Esophagus squamous epithelium (tissue), 5 donors: ENCODE measurements around the gene ADPRM. TPM values are rescaled to one million over a fixed set of nuclear protein-coding genes. Genes with fewer than 3 reads are reported as not detected.
"Not testable (repeated sequence)": the region's sequence is repeated elsewhere in the genome, so short reads cannot be mapped to it uniquely, and the experiment has no call there.

Experiments used
- DNase-seq: peaks from one replicate; lab custom pipeline; 2025; lab: John Stamatoyannopoulos, UW
- H3K27ac ChIP-seq, 4 donors: fragments of 200-600 bp; sonication (generic); one replicate each; pipeline ENCODE4 v1.5.1; 2016 to 2019; ENCODE audit warnings: mild to moderate bottlenecking in 1 of 4
- H3K27me3 ChIP-seq, 4 donors: fragments of 200-600 bp; sonication (generic); 1 replicate in 3 of 4; 2 replicates in 1 of 4; pipeline versions ENCODE4 v1.5.1 to v1.6.0; 2017 to 2021; ENCODE audit warnings: antibody characterized with exemption in 1 of 4
- H3K36me3 ChIP-seq, 3 donors: fragments of 200-600 bp; sonication (generic); one replicate each; pipeline ENCODE4 v1.5.1; 2016 to 2019
- H3K4me1 ChIP-seq, 3 donors: fragments of 200-600 bp; sonication (generic); one replicate each; pipeline ENCODE4 v1.5.1; 2017 to 2019
- H3K4me3 ChIP-seq, 4 donors: fragments of 200-600 bp; sonication (generic); 1 replicate in 3 of 4; 2 replicates in 1 of 4; pipeline ENCODE4 v1.5.1; 2016 to 2019; ENCODE audit warnings: mild to moderate bottlenecking in 2 of 4, moderate library complexity in 1 of 4
- H3K9me3 ChIP-seq, 3 donors: fragments of 200-600 bp; sonication (generic); one replicate each; pipeline ENCODE4 v1.5.1; 2016 to 2019
- CTCF ChIP-seq, 6 experiments: fragments of 450-650 bp in 4 of 6; fragments of 200-600 bp in 2 of 6; sonication (generic) in 2 of 6; IDR thresholded peaks; one replicate each; pipeline ENCODE4 v1.5.1; 2016 to 2019; ENCODE audit warnings: antibody characterized with exemption in 6 of 6, mild to moderate bottlenecking in 4 of 6, moderate library complexity in 4 of 6
- POLR2A ChIP-seq, 4 donors: fragments of 450-650 bp; IDR thresholded peaks; one replicate each; pipeline ENCODE4 v1.6.1; 2017; ENCODE audit warnings: antibody characterized with exemption in 4 of 4, mild to moderate bottlenecking in 4 of 4, moderate library complexity in 3 of 4
- WGBS, 2 donors: methylation state at CpG; one replicate each; pipeline ENCODE4 v1.1.5; 2018; 5-methylcytosine and 5-hydroxymethylcytosine counted together
- intact Hi-C: fragments of 100-400 bp; cut with DNase I; formaldehyde crosslinking; loops from one replicate; pipeline ENCODE4 v1.15.0; 2022
- total RNA-seq, 4 donors: library from RNA; depleted of rRNA; stranded (reverse); fragments of >200 nt; gene quantifications; one replicate each; pipeline ENCODE4 v1.1.0, GENCODE V29; 2016
- donor health status: DM: yes; HTN: yes; CAD: no.

Gene ADPRM
- total RNA-seq, 4 donors from 2014 or later: 3.3 to 11.8 (median 4.4) TPM

GRCh38 chr17:10673312-10673711, 24.1 kb upstream of the ADPRM start:
- no peaks in the 10 kb centered on the region for H3K27me3 ChIP-seq
- intact Hi-C loops: no loop called here
- H3K4me3 ChIP-seq: no peak overlapping the region
- no peak for TF ChIP-seq CTCF (IDR thresholded peaks at IDR 0.05)
- TF ChIP-seq POLR2A (IDR thresholded peaks at IDR 0.05): no peak
- DNase-seq: no peak
- no peak overlapping the region for H3K27ac ChIP-seq
- H3K9me3 ChIP-seq: no peaks in the 10 kb centered on the region
- peaks cover 0 to 47% (median 6%) of the 10 kb centered on the region in 3 donors for H3K36me3 ChIP-seq
- 88 to 92% methylated on average over 11 to 12 of the region's 12 CpGs for WGBS, 2 donors
- no peaks in the 10 kb centered on the region for H3K4me1 ChIP-seq

- 94% methylated on average over 2 of the region's 4 CpGs; no CpG with 5 or more reads in 1 of the 2 donors for WGBS, 2 donors
Observed at GRCh38 chr17:10674704-10675103, 22.7 kb upstream of the ADPRM start.

GRCh38 chr17:10681866-10682446, 15.4 kb upstream of the ADPRM start:
- TF ChIP-seq CTCF (IDR thresholded peaks at IDR 0.05): no peak
- Histone ChIP-seq H3K27me3 (no peaks in the 10 kb centered on the region), H3K36me3 (peaks cover 0 to 99% (median 29%) of the 10 kb centered on the region in 3 donors), H3K4me1 (no peaks in the 10 kb centered on the region), H3K9me3 (no peaks in the 10 kb centered on the region), H3K27ac (no peak overlapping the region), H3K4me3 (no peak overlapping the region)
- WGBS, 2 donors: 77 to 81% methylated on average over 7 of the region's 7 CpGs
- DNase-seq: no peak
- intact Hi-C loops: no loop called here

More at GRCh38 chr17:10674704-10675103, 22.7 kb upstream of the ADPRM start:
- H3K36me3 ChIP-seq: peaks cover 0 to 60% (median 12%) of the 10 kb centered on the region in 3 donors
- intact Hi-C loops: no loop called here
- TF ChIP-seq CTCF (IDR thresholded peaks at IDR 0.05): no peak
- no peak for TF ChIP-seq POLR2A (IDR thresholded peaks at IDR 0.05)
- DNase-seq: no peak
- no peaks in the 10 kb centered on the region for H3K9me3 ChIP-seq
- no peak overlapping the region for H3K27ac ChIP-seq
- no peaks in the 10 kb centered on the region for H3K4me1 ChIP-seq
- no peak overlapping the region for H3K4me3 ChIP-seq
- H3K27me3 ChIP-seq: no peaks in the 10 kb centered on the region

- peak in 3 of 6 experiments; percentile 25 to 51 (median 27) for TF ChIP-seq CTCF (IDR thresholded peaks at IDR 0.05)
- TF ChIP-seq POLR2A (IDR thresholded peaks at IDR 0.05): no peak
- intact Hi-C loops: no loop called here
- no peak for DNase-seq
- Histone ChIP-seq H3K27ac (no peak overlapping the region), H3K4me3 (no peak overlapping the region), H3K4me1 (no peaks in the 10 kb centered on the region), H3K9me3 (no peaks in the 10 kb centered on the region), H3K36me3 (peaks cover 0 to 97% (median 23%) of the 10 kb centered on the region in 3 donors), H3K27me3 (no peaks in the 10 kb centered on the region)
- 55 to 84% methylated on average over 2 of the region's 2 CpGs for WGBS, 2 donors
Observed at GRCh38 chr17:10683853-10684252, 13.5 kb upstream of the ADPRM start.

- intact Hi-C loops: no loop called here
- TF ChIP-seq POLR2A (IDR thresholded peaks at IDR 0.05) (no peak), CTCF (IDR thresholded peaks at IDR 0.05) (no peak)
- 78 to 80% methylated on average over 2 of the region's 2 CpGs for WGBS, 2 donors
- H3K36me3 ChIP-seq: peaks cover 13 to 97% (median 21%) of the 10 kb centered on the region in 3 donors
- H3K27me3 ChIP-seq: no peaks in the 10 kb centered on the region
- H3K4me3 ChIP-seq: no peak overlapping the region
- H3K9me3 ChIP-seq: no peaks in the 10 kb centered on the region
- no peaks in the 10 kb centered on the region for H3K4me1 ChIP-seq
- DNase-seq: no peak
- H3K27ac ChIP-seq: no peak overlapping the region
Observed at GRCh38 chr17:10687499-10687898, 9.9 kb upstream of the ADPRM start.

- intact Hi-C loops, DNase-seq, H3K9me3 ChIP-seq, H3K27me3 ChIP-seq, H3K27ac ChIP-seq: not testable (repeated sequence)
- peaks cover 7 to 44% (median 10%) of the 10 kb centered on the region in 3 donors for H3K36me3 ChIP-seq
- H3K4me1 ChIP-seq: peaks cover 0 to 43% (median 19%) of the 10 kb centered on the region in 3 donors
- 80 to 85% methylated on average over 14 to 15 of the region's 17 CpGs for WGBS, 2 donors
- peak overlapping the region in 3 of 4 donors; percentile 91 to 97 (median 95) for H3K4me3 ChIP-seq
Observed at GRCh38 chr17:10695875-10696407, 1.5 kb upstream of the ADPRM start.
